CD14-positive monocyte (primary cell): Measurements from ENCODE around the gene BTBD6. TPM values are rescaled to one million over a fixed set of nuclear protein-coding genes. Genes with fewer than 3 reads are reported as not detected.

Experiments used
- DNase-seq, 3 donors: peaks; one replicate each; pipeline ENCODE4 v3.0.0-alpha.2; 2011 to 2022
- H2AFZ ChIP-seq: 2 replicates; pipeline ENCODE4 v1.6.0; 2012; ENCODE audit warnings: mild to moderate bottlenecking, low read depth, low read length, inconsistent platforms; ENCODE audit not compliant: insufficient read depth, poor library complexity, severe bottlenecking
- H3K27ac ChIP-seq, 2 donors: 1 replicate in 1 of 2; 2 replicates in 1 of 2; pipeline ENCODE4 v1.5.1; 2012 to 2013; ENCODE audit warnings: low read length in 2 of 2, control low read depth in 1 of 2, inconsistent platforms in 1 of 2, low read depth in 1 of 2, mild to moderate bottlenecking in 1 of 2
- H3K27me3 ChIP-seq, 2 donors: one replicate each; pipeline versions ENCODE4 v1.6.0 to v1.6.1; 2011 to 2013; ENCODE audit warnings: low read length in 2 of 2; ENCODE audit not compliant: control insufficient read depth in 2 of 2, insufficient read depth in 2 of 2
- H3K36me3 ChIP-seq, 2 donors: replicated peaks in 1 of 2; 1 replicate in 1 of 2; 2 replicates in 1 of 2; pipeline versions ENCODE4 v1.5.1 to v1.6.1; 2012 to 2013; ENCODE audit warnings: low read length in 2 of 2, control low read depth in 1 of 2, inconsistent platforms in 1 of 2, mild to moderate bottlenecking in 1 of 2; ENCODE audit not compliant: insufficient read depth in 2 of 2, control insufficient read depth in 1 of 2
- H3K4me1 ChIP-seq, 2 donors: 1 replicate in 1 of 2; 2 replicates in 1 of 2; pipeline versions ENCODE4 v1.5.1 to v1.6.1; 2012 to 2013; ENCODE audit warnings: low read length in 2 of 2, control low read depth in 1 of 2, inconsistent platforms in 1 of 2, mild to moderate bottlenecking in 1 of 2, moderate library complexity in 1 of 2; ENCODE audit not compliant: insufficient read depth in 2 of 2, control insufficient read depth in 1 of 2
- H3K4me2 ChIP-seq: replicated peaks from 2 replicates; pipeline ENCODE3; 2012; ENCODE audit warnings: low read length, moderate library complexity, mild to moderate bottlenecking; ENCODE audit not compliant: poor library complexity, severe bottlenecking; ENCODE audit errors: extremely low read depth
- H3K4me3 ChIP-seq, 3 experiments: fragments of 200-600 bp in 1 of 3; sonication (generic) in 1 of 3; replicated peaks in 1 of 3; 1 replicate in 2 of 3; 2 replicates in 1 of 3; pipeline ENCODE4 v1.5.1; 2011 to 2013; ENCODE audit warnings: low read length in 3 of 3, mild to moderate bottlenecking in 3 of 3, control low read depth in 2 of 3, low read depth in 2 of 3, inconsistent platforms in 1 of 3, moderate library complexity in 1 of 3
- H3K79me2 ChIP-seq: 2 replicates; pipeline ENCODE4 v1.6.0; 2012; ENCODE audit warnings: mild to moderate bottlenecking, control low read depth, inconsistent platforms, low read length, moderate library complexity; ENCODE audit not compliant: insufficient read depth
- H3K9ac ChIP-seq: 2 replicates; pipeline ENCODE4 v1.6.0; 2017; ENCODE audit warnings: low read length, mild to moderate bottlenecking; ENCODE audit not compliant: insufficient read depth, poor library complexity, severe bottlenecking
- H3K9me3 ChIP-seq, 2 donors: replicated peaks in 1 of 2; 1 replicate in 1 of 2; 2 replicates in 1 of 2; pipeline versions ENCODE4 v1.5.1 to v1.6.1; 2012 to 2013; ENCODE audit warnings: low read length in 2 of 2, control low read depth in 1 of 2; ENCODE audit not compliant: control insufficient read depth in 1 of 2, insufficient read depth in 1 of 2
- H4K20me1 ChIP-seq: 2 replicates; pipeline ENCODE4 v1.6.0; 2012; ENCODE audit warnings: mild to moderate bottlenecking, low read length, control low read depth, moderate library complexity; ENCODE audit not compliant: insufficient read depth
- H3K27ac Mint-ChIP-seq, 7 donors: one replicate each; pipeline ENCODE4 v1.8.0; 2020; ENCODE audit warnings: mild to moderate bottlenecking in 7 of 7, mixed read lengths in 7 of 7, moderate library complexity in 6 of 7, inconsistent platforms in 2 of 7
- H3K27me3 Mint-ChIP-seq, 3 donors: one replicate each; pipeline ENCODE4 v1.8.0; 2021 to 2022; ENCODE audit warnings: low read depth in 3 of 3, mild to moderate bottlenecking in 3 of 3, mixed read lengths in 3 of 3, moderate library complexity in 3 of 3, inconsistent platforms in 1 of 3
- H3K36me3 Mint-ChIP-seq, 2 donors: one replicate each; pipeline ENCODE4 v1.8.0; 2020; ENCODE audit warnings: mixed read lengths in 2 of 2, inconsistent platforms in 1 of 2, mild to moderate bottlenecking in 1 of 2
- H3K4me1 Mint-ChIP-seq: one replicate; pipeline ENCODE4 v1.8.0; 2020; ENCODE audit warnings: mild to moderate bottlenecking, mixed read lengths
- H3K4me3 Mint-ChIP-seq, 2 donors: one replicate each; pipeline ENCODE4 v1.8.0; 2020; ENCODE audit warnings: mild to moderate bottlenecking in 2 of 2, mixed read lengths in 2 of 2, moderate library complexity in 1 of 2
- H3K9me3 Mint-ChIP-seq, 7 donors: one replicate each; pipeline ENCODE4 v1.8.0; 2020 to 2022; ENCODE audit warnings: mixed read lengths in 7 of 7, mild to moderate bottlenecking in 6 of 7, moderate library complexity in 6 of 7, inconsistent platforms in 2 of 7
- CTCF ChIP-seq: fragments of 200-600 bp; IDR thresholded peaks from one replicate; pipeline ENCODE4 v1.8.0; 2022; ENCODE audit warnings: antibody characterized with exemption, mild to moderate bottlenecking
- WGBS: methylation state at CpG from one replicate; pipeline ENCODE4 v1.1.5; 2013; ENCODE audit warnings: missing lambda C conversion rate; ENCODE audit not compliant: insufficient coverage; 5-methylcytosine and 5-hydroxymethylcytosine counted together
- intact Hi-C, 2 donors: fragments of 100-400 bp; cut with micrococcal nuclease; formaldehyde crosslinking; loops; one replicate each; pipeline versions ENCODE4 v1.15.0 to v1.15.1; 2023
- polyA plus RNA-seq, 3 donors: library from polyadenylated mRNA; depleted of rRNA in 1 of 3; unstranded in 2 of 3; stranded (reverse) in 1 of 3; fragments of 300-500 nt in 2 of 3; fragments of >200 nt in 1 of 3; fragmentation: Illumina TruSeq in 2 of 3; gene quantifications; 1 replicate in 2 of 3; 2 replicates in 1 of 3; pipeline ENCODE4 v1.2.3, GENCODE V29; 2012 to 2021

Gene BTBD6
- polyA plus RNA-seq, 3 donors, result 1.3 to 24.4 (median 6.3) TPM

GRCh38 chr14:105203701-105204100 is 44.6 kb upstream of the BTBD6 start:
- H3K27ac Mint-ChIP-seq, result no peak overlapping the region
- no peaks in the 10 kb centered on the region for H3K9me3 ChIP-seq
- intact Hi-C loops, result loop anchor here (2.0 to 5.0 kb wide), 2 partner anchors 149 to 324 kb away; partner anchors contain the start of gene TMEM121 (in 1 of the 2)

DNA sequence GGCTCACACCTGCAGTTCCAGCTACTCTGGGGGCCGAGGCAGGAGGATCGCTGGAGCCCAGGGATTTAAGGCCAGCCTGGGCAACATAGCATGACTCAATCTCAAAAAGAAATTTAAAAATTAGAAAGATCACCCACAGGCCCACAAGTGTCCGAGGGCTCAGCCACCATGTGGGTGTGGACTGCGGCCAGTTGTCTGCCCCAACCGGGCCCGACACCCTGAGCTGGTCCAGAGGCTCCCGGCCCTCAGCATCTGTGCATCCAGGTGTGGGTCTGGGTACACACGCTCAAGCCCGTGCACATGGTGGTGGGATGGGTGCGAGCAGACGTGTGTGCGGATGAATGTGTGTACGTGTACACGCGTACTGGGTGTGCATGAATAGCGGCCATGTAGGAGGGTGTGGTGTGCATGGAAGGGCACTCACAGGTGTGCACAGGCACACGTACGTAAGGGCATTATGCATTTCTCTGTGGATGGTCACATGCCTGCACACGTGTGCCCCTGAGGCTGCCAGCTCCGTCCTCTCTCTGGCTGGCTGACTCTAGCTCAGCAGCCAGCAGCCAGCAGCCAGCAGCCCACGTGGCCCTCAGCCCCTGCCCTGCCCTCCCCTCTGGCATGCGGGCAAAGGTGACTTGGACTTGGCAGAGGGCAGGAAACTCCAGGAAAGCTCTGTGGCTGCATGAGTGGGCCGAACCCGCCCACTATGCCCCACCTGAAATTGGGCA is 44.0 kb upstream of the BTBD6 start:
- no peak for TF ChIP-seq CTCF
- Histone ChIP-seq H3K4me1 (peaks cover 21 to 25% of the 10 kb centered on the region in 2 donors), H3K27me3 (peaks cover 0 to 39% of the 10 kb centered on the region in 2 donors), H3K4me2 (no peak overlapping the region), H3K36me3 (peaks cover under 1 to 2% of the 10 kb centered on the region in 2 donors), H2AFZ (no peak overlapping the region), H4K20me1 (no peaks in the 10 kb centered on the region), H3K9ac (no peak overlapping the region), H3K79me2 (no peaks in the 10 kb centered on the region), H3K4me3 (no peak overlapping the region), H3K9me3 (no peaks in the 10 kb centered on the region), H3K27ac (no peak overlapping the region)
- H3K27me3 Mint-ChIP-seq, result peaks cover 26 to 56% (median 27%) of the 10 kb centered on the region in 3 donors
- H3K27ac Mint-ChIP-seq, result no peak overlapping the region
- H3K4me1 Mint-ChIP-seq, result peaks cover 17% of the 10 kb centered on the region
- H3K9me3 Mint-ChIP-seq, result peaks cover 0 to 4% (median 0%) of the 10 kb centered on the region in 7 donors
- 76% methylated on average over 19 of the region's 24 CpGs for WGBS
- H3K36me3 Mint-ChIP-seq, result peaks cover 1 to 4% of the 10 kb centered on the region in 2 donors
- peak overlapping the region in 1 of 2 donors; percentile 46 for H3K4me3 Mint-ChIP-seq
- intact Hi-C loops, result loop anchor here in 1 of 2 donors (5.0 kb wide), 1 partner anchor 323 kb away; the partner anchor contains the start of gene TMEM121
- no peak for DNase-seq

More at GRCh38 chr14:105203701-105204100, 44.6 kb upstream of the BTBD6 start:
- Mint-ChIP-seq H3K27me3 (peaks cover 32 to 63% (median 33%) of the 10 kb centered on the region in 3 donors), H3K36me3 (no peaks in the 10 kb centered on the region), H3K4me1 (peaks cover 19% of the 10 kb centered on the region), H3K4me3 (no peak overlapping the region), H3K9me3 (peaks cover 0 to 4% (median 0%) of the 10 kb centered on the region in 7 donors)
- H3K36me3 ChIP-seq, result no peaks in the 10 kb centered on the region
- no peak overlapping the region for H2AFZ ChIP-seq
- DNase-seq, result no peak
- no peak overlapping the region for H3K4me3 ChIP-seq
- no peak overlapping the region for H3K27ac ChIP-seq
- H3K27me3 ChIP-seq, result peaks cover 0 to 46% of the 10 kb centered on the region in 2 donors
- H4K20me1 ChIP-seq, result no peaks in the 10 kb centered on the region
- TF ChIP-seq CTCF, result no peak
- H3K4me2 ChIP-seq, result no peak overlapping the region
- 70% methylated on average over 3 of the region's 6 CpGs for WGBS
- H3K4me1 ChIP-seq, result peaks cover 21 to 25% of the 10 kb centered on the region in 2 donors
- no peaks in the 10 kb centered on the region for H3K79me2 ChIP-seq
- no peak overlapping the region for H3K9ac ChIP-seq
